ENCODE measurements around the gene TSPAN4.

TSPAN4 gene

DNA sequence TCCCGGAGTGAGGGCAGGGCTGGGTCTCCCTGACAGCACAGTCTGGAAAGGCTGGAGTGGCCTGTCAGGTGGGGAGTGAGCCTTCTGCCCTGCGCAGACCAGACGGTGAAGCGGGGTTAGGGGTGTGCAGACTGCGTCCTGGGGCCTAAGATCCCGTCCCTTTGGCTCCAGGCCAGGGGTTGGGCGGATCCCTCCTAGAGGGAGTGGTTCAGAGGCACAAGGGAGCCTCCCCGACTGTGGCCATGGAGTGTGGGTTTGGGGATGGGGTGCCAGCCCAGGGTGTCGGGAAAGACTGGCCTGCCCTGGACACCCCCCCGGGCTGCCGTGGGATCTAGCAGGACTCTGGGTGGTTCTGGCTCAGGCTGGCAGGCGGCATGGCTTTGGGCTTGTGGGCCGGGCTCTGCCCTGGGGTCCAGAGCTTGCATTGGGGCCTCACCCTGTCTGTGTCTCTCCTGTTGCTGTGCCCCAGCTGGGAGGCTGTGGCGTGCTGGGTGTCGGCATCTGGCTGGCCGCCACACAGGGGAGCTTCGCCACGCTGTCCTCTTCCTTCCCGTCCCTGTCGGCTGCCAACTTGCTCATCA is 19.5 kb downstream of the TSPAN4 start:
- Histone ChIP-seq H3K36me3 (ENCODE audit: insufficient read depth) (no peaks in the 10 kb centered on the region), H3K27me3 (ENCODE audit: insufficient read depth, low read depth) (peaks cover 4% of the 10 kb centered on the region; the same call in 1 of the 2 replicates), H3K4me1 (ENCODE audit: low read depth, poor library complexity, severe bottlenecking) (peaks cover 20% of the 10 kb centered on the region), H4K20me1 (ENCODE audit: insufficient read depth) (no peaks in the 10 kb centered on the region), H3K4me2 (no peak overlapping the region), H3K4me3 (IDR thresholded peaks at IDR 0.05; ENCODE audit: insufficient read depth, low read depth, low read length) (no peak overlapping the region), H2AFZ (ENCODE audit: low read depth) (no peak overlapping the region), H3K9ac (no peak overlapping the region), H3K27ac (no peak overlapping the region), H3K79me2 (ENCODE audit: insufficient read depth, low read depth) (no peaks in the 10 kb centered on the region)
- TF ChIP-seq, protein P1, sequence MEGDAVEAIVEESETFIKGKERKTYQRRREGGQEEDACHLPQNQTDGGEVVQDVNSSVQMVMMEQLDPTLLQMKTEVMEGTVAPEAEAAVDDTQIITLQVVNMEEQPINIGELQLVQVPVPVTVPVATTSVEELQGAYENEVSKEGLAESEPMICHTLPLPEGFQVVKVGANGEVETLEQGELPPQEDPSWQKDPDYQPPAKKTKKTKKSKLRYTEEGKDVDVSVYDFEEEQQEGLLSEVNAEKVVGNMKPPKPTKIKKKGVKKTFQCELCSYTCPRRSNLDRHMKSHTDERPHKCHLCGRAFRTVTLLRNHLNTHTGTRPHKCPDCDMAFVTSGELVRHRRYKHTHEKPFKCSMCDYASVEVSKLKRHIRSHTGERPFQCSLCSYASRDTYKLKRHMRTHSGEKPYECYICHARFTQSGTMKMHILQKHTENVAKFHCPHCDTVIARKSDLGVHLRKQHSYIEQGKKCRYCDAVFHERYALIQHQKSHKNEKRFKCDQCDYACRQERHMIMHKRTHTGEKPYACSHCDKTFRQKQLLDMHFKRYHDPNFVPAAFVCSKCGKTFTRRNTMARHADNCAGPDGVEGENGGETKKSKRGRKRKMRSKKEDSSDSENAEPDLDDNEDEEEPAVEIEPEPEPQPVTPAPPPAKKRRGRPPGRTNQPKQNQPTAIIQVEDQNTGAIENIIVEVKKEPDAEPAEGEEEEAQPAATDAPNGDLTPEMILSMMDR (conservative IDR thresholded peaks at IDR 0.05; ENCODE audit: low read depth, low read length): no peak

DNA sequence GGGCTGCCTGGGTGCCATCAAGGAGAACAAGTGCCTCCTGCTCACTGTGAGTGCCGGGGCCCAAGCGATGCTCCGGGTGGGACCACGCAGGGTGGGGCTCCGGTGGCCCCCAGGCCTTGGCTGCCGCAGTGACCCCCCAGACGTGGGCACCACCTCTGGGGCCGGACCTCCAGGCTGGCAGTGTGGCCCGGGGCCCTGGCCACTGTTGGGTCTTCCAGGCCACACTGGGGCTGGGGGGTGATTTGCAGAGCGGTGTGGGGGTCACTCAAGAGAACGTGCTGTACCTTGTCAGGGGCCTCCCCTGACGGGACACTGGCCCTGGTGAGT is 20.0 kb downstream of the TSPAN4 start:
- peaks cover 4% of the 10 kb centered on the region; the same call in 1 of the 2 replicates for H3K27me3 ChIP-seq (ENCODE audit: insufficient read depth, low read depth)
- H3K4me2 ChIP-seq: no peak overlapping the region
- no peak overlapping the region for H3K4me3 ChIP-seq (IDR thresholded peaks at IDR 0.05; ENCODE audit: insufficient read depth, low read depth, low read length)
- H2AFZ ChIP-seq (ENCODE audit: low read depth): no peak overlapping the region
- H3K27ac ChIP-seq: no peak overlapping the region
- no peak overlapping the region for H3K9ac ChIP-seq
- TF ChIP-seq, protein P1 (conservative IDR thresholded peaks at IDR 0.05; ENCODE audit: low read depth, low read length): no peak
- H3K4me1 ChIP-seq (ENCODE audit: low read depth, poor library complexity, severe bottlenecking): peaks cover 20% of the 10 kb centered on the region
- H3K79me2 ChIP-seq (ENCODE audit: insufficient read depth, low read depth): no peaks in the 10 kb centered on the region
- no peaks in the 10 kb centered on the region for H3K36me3 ChIP-seq (ENCODE audit: insufficient read depth)
- H4K20me1 ChIP-seq (ENCODE audit: insufficient read depth): no peaks in the 10 kb centered on the region

DNA sequence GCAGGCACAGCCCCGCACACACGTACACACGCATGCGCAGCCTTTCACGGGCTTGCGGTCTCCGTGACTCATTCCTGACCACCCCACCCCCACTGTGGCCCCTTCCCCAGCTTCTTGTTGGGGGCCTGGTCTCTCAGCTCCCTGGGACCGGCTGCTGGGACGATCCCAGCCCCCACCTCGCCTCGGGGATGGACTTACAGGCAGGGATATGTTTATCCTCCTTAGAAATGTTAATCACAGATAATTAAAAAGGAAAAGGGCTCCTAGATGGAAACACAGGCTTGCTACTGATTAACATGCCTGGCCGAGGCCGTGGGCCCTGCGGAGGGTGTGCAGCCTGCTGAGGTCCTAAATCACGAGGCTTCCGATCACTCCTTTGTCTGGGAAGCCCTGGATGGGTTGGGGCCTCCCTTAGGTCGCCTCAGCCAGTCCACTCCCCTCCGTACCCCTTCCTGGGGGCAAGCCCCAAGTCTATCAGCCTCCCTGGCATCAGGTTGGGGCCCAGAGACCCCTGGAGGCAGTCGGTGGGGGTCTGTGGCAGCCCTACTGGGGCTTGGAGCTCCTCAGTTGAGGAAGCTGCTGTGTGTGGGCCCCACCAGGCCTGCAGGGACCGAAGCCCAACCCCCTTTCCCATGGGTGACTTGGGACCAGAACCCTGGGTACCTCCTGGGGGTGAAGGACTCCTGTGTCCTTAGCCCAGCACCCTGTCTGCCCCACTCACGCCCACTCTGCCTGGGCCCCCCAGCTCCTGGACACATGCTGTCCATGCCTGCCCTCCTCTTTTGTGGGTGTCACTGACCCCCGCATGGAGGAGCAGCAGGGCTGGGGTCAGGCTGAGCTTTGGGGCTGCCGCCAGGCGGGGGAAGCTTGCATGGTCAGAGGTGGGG is 20.6 kb downstream of the TSPAN4 start:
- Histone ChIP-seq H2AFZ (ENCODE audit: low read depth) (no peak overlapping the region), H3K27me3 (ENCODE audit: insufficient read depth, low read depth) (peaks cover 4% of the 10 kb centered on the region; the same call in 1 of the 2 replicates), H4K20me1 (ENCODE audit: insufficient read depth) (no peaks in the 10 kb centered on the region), H3K36me3 (ENCODE audit: insufficient read depth) (no peaks in the 10 kb centered on the region), H3K4me2 (no peak overlapping the region), H3K4me1 (ENCODE audit: low read depth, poor library complexity, severe bottlenecking) (peaks cover 20% of the 10 kb centered on the region), H3K27ac (no peak overlapping the region), H3K9ac (no peak overlapping the region), H3K4me3 (IDR thresholded peaks at IDR 0.05; ENCODE audit: insufficient read depth, low read depth, low read length) (no peak overlapping the region), H3K79me2 (ENCODE audit: insufficient read depth, low read depth) (no peaks in the 10 kb centered on the region)
- TF ChIP-seq, protein P1 (conservative IDR thresholded peaks at IDR 0.05; ENCODE audit: low read depth, low read length): no peak

DNA sequence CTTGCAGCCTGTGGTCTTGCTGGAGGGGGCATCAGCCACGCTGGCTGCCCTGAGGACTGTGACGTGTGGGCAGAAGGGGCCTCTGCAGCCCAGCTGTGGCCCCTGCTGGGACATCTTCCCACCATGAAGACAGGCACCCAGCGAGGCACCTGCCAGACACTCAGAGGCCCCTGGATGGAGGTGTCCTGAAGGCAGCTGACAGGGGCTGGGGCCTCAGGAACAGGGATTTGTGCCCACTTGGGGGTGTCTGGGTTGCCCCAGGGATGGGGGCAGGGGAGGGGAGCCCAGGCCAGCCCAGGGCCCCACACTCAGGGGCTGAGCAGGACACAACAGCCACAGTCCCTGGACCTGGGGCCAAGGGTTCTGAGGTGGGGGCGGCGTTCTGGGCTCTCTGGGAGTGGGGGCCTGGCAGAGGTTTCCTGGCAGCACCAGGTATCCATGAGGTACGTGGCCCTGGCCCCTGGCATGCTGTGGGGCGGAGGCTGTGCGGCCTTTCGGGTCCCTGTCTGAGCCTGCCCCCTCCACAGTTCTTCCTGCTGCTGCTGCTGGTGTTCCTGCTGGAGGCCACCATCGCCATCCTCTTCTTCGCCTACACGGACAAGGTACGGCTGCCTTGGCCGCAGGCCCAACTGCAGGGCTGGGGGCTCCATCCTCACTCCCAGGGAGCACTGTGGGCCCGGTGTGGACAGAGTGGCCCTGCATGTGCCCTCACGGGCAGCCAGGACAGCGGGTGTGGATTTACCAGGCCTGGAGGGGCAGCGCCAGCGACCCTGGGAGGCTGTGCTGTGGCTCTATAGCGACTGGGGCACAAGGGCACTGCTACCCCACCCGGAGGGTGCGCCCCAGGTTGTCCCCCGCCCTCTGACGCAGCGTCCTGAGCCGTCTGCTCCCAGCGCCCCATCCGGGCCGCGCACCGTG is 21.5 kb downstream of the TSPAN4 start:
- Histone ChIP-seq H3K4me1 (ENCODE audit: low read depth, poor library complexity, severe bottlenecking) (peaks cover 20% of the 10 kb centered on the region), H3K27ac (no peak overlapping the region), H3K4me3 (IDR thresholded peaks at IDR 0.05; ENCODE audit: insufficient read depth, low read depth, low read length) (no peak overlapping the region), H3K36me3 (ENCODE audit: insufficient read depth) (no peaks in the 10 kb centered on the region), H3K9ac (no peak overlapping the region), H3K4me2 (no peak overlapping the region), H4K20me1 (ENCODE audit: insufficient read depth) (no peaks in the 10 kb centered on the region), H2AFZ (ENCODE audit: low read depth) (no peak overlapping the region), H3K27me3 (ENCODE audit: insufficient read depth, low read depth) (peaks cover 4% of the 10 kb centered on the region; the same call in 1 of the 2 replicates), H3K79me2 (ENCODE audit: insufficient read depth, low read depth) (no peaks in the 10 kb centered on the region)
- TF ChIP-seq, protein P1 (conservative IDR thresholded peaks at IDR 0.05; ENCODE audit: low read depth, low read length): no peak
